Globus pallidus (tissue), 1 donor: Measurements from ENCODE around the gene TMEM219.
"Not testable (repeated sequence)": the region's sequence is repeated elsewhere in the genome, so short reads cannot be mapped to it uniquely, and the experiment has no call there.

ENCODE experiments used
- DNase-seq: peaks from one replicate; pipeline ENCODE4 v3.0.0-alpha.2; 2015; ENCODE audit warnings: low spot score

Gene TMEM219, protein sequence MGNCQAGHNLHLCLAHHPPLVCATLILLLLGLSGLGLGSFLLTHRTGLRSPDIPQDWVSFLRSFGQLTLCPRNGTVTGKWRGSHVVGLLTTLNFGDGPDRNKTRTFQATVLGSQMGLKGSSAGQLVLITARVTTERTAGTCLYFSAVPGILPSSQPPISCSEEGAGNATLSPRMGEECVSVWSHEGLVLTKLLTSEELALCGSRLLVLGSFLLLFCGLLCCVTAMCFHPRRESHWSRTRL

DNA sequence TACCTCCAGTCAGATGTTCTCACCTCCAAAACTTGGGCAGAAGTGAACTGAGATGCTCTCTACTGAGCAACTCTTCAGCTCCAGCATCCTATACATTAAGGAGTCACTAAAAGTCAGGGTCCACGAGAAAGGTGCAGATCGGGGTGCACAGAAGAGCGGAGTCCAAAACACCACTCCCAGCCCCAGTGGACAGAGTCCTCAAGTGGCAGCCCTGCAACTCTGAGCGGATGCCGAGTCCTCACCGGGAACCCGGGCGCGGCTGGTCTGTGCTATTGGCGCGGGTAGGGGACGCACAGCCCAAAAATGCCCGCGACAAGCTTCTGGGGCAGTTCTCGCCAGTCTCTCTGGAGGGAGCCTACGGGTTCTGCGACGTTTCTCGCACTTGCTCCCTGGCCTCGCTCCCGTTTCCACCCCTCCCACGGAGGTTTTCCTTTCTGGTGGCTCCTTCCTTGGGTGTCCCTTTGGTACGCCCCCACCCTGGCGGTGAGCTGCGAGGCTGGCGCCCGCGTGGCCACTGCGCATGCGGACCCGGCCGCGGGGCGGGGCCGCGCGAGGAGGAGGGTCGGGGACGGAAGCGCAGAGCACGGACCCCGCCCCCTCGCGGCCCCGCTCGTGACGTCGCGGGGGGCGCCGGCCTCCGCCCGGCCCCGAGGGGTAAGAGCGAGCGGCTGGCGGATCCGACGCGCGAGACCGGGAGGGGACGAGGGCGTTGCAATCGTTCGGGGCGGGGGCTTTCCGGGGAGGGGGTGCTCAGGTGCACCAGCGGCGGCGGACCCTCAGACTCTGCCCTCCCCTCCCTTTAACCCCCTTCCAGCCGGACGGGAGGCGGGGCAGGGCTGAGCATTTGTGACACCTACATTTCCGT is at the start of gene TMEM219:
Gene TMEM219 (plus strand): TSS at position 601 of the 865 bp plus-strand sequence. CDS start 1,065 bp downstream, outside the sequence.
- DNase-seq, result peak; percentile 93

GRCh38 chr16:29912087-29912486 is 49.8 kb upstream of the TMEM219 start:
- DNase-seq, result no peak

GRCh38 chr16:29913514-29913913 is 48.4 kb upstream of the TMEM219 start:
- DNase-seq, result no peak

DNA sequence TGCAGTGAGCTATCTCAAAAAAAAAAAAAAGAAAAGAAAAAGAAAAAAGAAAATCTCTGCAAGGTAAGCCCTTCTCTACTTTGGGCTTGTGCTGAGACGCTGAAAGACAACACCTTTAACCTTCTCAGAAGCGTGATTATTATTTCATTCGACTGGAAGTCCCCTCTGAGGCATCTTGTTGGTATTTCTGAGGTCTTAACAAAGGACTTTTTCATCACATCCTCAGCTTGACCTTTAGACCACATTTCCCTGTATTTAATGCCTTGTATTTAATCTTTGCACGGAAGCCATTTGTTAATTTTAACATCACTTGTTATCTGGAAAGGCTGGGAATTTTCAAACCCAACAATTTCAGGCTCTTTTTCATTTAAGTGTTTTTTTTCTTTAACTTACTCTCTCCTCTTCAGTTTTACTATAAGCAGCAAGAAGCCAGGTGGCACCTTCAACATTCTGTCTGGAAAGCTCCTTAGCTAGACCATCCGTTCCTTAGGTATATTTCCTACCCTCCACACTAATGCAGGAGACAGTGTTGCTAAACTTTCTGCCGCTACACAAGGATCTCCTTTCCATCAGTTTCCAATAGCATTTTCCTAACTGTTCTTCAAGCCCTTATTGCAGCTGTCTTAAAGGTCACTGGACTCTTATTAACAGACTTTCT is 46.2 kb upstream of the TMEM219 start:
- DNase-seq, result no peak

- no peak for DNase-seq
Measured at GRCh38 chr16:29916979-29917378, 44.9 kb upstream of the TMEM219 start.

DNA sequence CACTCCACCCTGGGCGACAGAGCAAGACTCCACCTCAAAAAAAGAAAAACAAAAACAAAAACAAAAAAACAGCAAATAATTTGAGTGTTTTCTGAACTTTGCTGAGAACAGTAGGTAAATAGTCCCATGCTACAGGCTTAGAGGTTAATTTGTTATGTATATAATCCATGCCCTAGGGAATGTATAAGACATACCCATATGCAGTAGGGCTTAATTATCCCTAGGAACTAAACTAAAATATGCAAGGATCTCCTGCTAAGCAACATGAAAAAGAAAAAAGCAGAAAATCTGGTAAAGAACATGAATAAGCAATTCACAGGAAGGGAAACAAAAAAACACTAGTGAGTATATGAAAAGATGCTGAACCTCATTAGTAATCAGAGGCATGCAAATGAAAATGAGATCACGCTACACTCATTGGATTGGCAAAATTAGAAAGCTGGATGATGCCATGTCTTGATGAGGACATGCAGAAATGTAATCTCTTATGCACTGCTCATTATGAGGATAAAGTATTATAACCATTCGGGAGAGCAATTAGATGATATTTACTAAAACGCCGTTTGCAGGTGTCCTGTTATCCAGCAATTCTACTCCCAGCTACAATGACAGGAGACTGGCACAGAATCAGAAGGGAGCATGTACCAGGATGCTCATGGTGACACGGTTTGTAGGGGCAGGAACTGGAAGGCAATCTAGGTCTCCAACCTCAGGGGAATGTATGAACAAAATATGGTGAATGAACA is 41.4 kb upstream of the TMEM219 start:
- DNase-seq, result peak; percentile 65

GRCh38 chr16:29921034-29921385 is 40.9 kb upstream of the TMEM219 start:
- DNase-seq, result peak; percentile 12

- DNase-seq, result no peak
Measured at GRCh38 chr16:29922326-29922725, 39.6 kb upstream of the TMEM219 start.

DNA sequence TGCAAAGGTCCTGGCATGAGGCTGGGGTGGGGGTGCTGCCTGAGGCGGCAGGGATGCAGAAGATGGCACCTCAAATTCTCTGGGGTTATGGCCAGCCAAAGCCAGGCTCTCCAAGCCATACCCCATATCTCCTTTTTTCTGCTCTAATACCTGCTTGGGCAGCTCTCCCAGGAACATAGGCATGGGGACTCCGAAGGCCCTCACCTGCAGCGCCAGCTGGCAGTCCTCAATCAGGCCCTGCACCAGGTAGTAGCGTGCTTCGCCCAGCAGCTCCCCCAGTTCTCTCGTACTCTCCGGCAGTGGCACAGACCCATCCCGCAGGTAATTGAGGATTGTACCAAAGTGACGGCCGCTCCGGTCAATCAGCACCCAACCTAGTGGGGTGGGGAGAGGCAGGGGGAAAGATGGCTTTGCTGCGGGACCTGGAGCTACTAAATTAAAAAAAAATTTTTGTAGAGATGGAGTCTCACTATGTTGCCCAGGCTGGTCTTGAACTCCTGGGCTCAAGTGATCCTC is 38.8 kb upstream of the TMEM219 start:
- no peak for DNase-seq

DNA sequence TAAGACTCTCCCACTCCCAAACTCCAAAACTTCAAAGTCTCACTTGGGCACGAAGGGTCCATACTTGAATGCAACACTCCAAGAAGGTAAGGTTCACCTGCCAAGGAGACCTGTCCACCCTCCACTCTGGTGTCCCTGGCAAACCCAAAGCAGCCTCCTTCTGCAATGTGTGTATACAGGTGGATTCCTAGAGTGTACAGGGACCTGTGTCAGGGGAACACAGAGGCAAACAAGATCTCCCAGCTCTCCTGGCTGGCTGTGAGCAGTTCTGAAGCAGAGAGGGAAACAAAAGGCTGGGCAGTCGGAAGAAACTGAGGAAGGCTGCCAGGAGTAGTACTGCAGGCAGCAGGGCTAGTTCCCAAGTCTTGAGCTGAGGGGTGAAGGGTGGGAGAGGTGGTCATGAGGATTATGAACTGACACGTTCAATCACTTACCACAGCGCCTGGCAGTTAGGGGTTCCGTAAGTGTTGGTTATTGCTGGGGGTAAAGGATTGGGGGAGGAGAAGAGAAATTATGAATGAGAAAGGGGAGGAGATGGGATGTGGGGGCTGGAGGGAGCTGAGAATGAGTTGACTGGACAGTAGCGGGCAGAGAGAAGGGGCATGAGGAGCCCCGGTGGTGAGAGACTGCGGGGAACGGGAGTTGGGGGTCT is 36.6 kb upstream of the TMEM219 start:
- DNase-seq, result peak; percentile 41

DNA sequence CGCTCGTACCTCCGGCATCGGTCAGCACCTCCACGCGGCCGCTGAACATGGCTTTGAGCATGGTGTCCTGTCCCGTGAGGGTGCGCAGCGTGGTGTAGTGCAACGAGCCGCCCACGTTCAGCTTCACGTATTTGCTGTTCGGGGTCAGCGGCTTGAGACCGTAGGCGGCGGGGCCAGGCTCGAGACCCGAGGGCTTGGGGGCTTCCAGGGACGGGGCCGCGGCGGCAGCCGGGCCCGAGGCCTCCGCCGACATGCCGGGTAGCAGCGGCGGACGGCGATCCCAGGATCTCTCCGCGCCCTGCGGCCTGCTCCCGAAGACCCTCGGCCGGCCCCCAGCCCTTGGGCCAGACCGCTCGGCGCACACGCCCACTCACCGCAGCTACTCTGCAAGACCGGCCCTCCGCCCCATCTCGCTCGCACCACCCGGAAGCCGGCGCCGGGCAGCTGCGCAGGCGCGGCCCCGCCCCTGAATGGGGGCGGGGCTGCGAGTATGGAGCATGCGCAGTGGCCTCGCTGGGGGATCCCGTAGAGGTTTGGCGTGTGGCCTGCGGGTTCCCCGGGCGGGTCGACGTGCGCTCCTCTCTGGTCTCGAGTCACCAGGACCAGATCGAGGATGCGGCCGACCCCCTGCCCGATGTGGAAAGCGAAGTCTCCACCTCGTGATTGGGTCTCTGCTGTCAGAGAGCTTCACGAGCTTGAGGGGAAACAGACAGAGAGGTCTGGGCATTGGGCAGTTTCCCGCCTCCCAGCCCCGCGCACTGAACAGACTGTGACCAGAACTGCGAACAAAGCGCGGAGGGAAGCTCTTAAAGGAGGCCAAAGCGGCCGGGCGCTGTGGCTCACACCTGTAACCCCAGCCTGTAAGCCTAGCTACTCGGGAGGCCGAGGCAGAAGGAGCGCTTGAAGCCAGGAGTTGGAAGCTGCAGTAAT is 35.8 kb upstream of the TMEM219 start, which contains the start of gene KCTD13:
Gene KCTD13 (minus strand): TSS at position 446 of the 930 bp plus-strand sequence. CDS start 193 bp downstream, at position 253.
- peak; percentile 84 for DNase-seq

GRCh38 chr16:29926711-29927052 is 35.2 kb upstream of the TMEM219 start:
- DNase-seq, result no peak

- peak; percentile 46 for DNase-seq
Measured at GRCh38 chr16:29927070-29927905, 34.6 kb upstream of the TMEM219 start.

GRCh38 chr16:29931750-29932149 is 30.1 kb upstream of the TMEM219 start:
- DNase-seq, result not testable (repeated sequence)

DNA sequence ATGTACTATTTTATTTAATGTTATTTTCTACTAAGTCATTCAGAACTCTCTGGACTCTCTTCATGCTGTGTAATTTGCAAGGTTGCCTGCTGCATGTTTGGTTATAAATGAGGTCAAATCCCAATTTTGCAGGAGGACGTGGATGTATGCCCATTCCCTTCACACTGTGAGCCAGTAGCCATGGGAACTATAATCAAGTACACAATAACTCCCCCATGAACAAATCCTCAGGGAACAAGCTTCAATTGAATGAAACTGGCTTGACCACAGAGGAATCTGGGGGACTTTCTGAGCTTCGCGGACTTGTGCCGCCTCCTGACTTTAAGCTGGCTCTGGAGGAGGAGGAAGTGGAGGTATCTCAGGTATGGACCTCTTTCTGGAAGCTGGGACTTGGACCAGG is 21.2 kb upstream of the TMEM219 start:
- DNase-seq, result no peak

GRCh38 chr16:29943846-29944799 is 17.8 kb upstream of the TMEM219 start:
- DNase-seq, result no peak

GRCh38 chr16:29947897-29948296 is 14.0 kb upstream of the TMEM219 start:
- no peak for DNase-seq

GRCh38 chr16:29950806-29951461 is 10.9 kb upstream of the TMEM219 start:
- no peak for DNase-seq
